SK-N-MC (cell line): ENCODE data around the gene FHIT.

Experiments
- EZH2 ChIP-seq: fragments of 200-600 bp; sonication (generic); IDR thresholded peaks from one replicate; pipeline ENCODE4 v1.6.1; 2017; ENCODE audit warnings: antibody characterized with exemption
- FOXP2 ChIP-seq: optimal IDR thresholded peaks from 2 replicates; pipeline ENCODE3; 2011; ENCODE audit warnings: mild to moderate bottlenecking, moderate library complexity; ENCODE audit not compliant: insufficient read depth; ENCODE audit errors: extremely low read length, control extremely low read depth
- POLR2AphosphoS5 ChIP-seq: IDR thresholded peaks from 2 replicates; pipeline ENCODE4 v1.6.1; 2012; ENCODE audit warnings: mild to moderate bottlenecking, low read depth, low read length, borderline replicate concordance

GRCh38 chr3:61149236-61149635, 102.0 kb downstream of the FHIT start:
- TF ChIP-seq EZH2, result no peak
- no peak for TF ChIP-seq POLR2AphosphoS5
- TF ChIP-seq FOXP2, result no peak
